ENCODE results near the gene TRMT10B. TPM values are rescaled to one million over a fixed set of nuclear protein-coding genes. Genes with fewer than 3 reads are reported as not detected.

TRMT10B gene
- total and polyA plus RNA-seq, 2 of the 13 experiments (the other 11 are each of a cell fraction or from before 2014, with no cell fraction given) = 3.1 to 3.9 TPM

DNA sequence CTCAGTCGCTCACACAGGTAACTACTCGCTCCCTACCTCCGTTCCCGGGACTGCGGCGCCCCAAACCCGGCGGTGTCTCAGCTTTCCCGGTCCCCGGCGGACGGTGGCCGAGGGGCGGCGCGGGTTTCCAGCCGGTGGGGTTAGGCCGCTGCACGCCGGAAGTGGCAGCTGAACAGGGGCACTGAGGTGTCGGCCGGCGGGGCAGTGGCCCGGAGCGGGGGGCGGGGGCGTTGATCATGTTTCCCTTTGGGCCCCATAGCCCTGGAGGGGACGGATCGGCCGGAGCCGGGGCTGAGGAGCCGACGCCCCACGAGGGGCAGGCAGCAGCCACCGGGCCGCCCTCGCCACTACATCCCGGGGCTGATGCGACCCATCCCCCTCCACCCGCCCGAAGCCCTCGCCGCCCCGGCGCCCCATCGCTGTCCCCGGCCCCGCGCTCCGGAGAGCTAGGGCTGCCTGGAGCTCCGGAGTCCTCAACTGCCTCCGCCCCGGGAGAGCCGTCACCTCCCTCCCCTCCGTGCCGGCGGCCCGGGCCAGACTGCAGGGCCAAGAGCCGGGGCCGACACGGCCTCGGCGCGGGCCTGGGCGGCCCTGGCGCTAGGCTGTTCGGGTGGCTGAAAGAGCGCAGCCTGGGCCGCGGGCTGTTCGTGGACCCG lies 47.2 kb downstream of the TRMT10B start, which contains the start of gene DCAF10 (continued):
- TF ChIP-seq, protein P1, sequence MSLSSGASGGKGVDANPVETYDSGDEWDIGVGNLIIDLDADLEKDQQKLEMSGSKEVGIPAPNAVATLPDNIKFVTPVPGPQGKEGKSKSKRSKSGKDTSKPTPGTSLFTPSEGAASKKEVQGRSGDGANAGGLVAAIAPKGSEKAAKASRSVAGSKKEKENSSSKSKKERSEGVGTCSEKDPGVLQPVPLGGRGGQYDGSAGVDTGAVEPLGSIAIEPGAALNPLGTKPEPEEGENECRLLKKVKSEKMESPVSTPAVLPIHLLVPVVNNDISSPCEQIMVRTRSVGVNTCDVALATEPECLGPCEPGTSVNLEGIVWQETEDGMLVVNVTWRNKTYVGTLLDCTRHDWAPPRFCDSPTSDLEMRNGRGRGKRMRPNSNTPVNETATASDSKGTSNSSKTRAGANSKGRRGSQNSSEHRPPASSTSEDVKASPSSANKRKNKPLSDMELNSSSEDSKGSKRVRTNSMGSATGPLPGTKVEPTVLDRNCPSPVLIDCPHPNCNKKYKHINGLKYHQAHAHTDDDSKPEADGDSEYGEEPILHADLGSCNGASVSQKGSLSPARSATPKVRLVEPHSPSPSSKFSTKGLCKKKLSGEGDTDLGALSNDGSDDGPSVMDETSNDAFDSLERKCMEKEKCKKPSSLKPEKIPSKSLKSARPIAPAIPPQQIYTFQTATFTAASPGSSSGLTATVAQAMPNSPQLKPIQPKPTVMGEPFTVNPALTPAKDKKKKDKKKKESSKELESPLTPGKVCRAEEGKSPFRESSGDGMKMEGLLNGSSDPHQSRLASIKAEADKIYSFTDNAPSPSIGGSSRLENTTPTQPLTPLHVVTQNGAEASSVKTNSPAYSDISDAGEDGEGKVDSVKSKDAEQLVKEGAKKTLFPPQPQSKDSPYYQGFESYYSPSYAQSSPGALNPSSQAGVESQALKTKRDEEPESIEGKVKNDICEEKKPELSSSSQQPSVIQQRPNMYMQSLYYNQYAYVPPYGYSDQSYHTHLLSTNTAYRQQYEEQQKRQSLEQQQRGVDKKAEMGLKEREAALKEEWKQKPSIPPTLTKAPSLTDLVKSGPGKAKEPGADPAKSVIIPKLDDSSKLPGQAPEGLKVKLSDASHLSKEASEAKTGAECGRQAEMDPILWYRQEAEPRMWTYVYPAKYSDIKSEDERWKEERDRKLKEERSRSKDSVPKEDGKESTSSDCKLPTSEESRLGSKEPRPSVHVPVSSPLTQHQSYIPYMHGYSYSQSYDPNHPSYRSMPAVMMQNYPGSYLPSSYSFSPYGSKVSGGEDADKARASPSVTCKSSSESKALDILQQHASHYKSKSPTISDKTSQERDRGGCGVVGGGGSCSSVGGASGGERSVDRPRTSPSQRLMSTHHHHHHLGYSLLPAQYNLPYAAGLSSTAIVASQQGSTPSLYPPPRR (CRISPR knock-in tag; IDR thresholded peaks at IDR 0.05; ENCODE audit: borderline replicate concordance) = peak; percentile 50; the same call in 1 of the 2 replicates
- TF ChIP-seq, protein P2, sequence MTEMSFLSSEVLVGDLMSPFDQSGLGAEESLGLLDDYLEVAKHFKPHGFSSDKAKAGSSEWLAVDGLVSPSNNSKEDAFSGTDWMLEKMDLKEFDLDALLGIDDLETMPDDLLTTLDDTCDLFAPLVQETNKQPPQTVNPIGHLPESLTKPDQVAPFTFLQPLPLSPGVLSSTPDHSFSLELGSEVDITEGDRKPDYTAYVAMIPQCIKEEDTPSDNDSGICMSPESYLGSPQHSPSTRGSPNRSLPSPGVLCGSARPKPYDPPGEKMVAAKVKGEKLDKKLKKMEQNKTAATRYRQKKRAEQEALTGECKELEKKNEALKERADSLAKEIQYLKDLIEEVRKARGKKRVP (CRISPR knock-in tag; IDR thresholded peaks at IDR 0.05) = peak in 1 of 2 experiments; percentile 71; a peak in 1 of 4 replicates
- TF ChIP-seq ZSCAN12 (CRISPR knock-in tag; IDR thresholded peaks at IDR 0.05) = no peak
- peak; percentile 97 for TF ChIP-seq KDM5B (CRISPR knock-in tag; IDR thresholded peaks at IDR 0.05; ENCODE audit: borderline replicate concordance)
- TF ChIP-seq ATF7-NPFF (CRISPR knock-in tag; IDR thresholded peaks at IDR 0.05; ENCODE audit: low read depth) = peak; percentile 73; the same call in 1 of the 2 replicates
- TF ChIP-seq ZFP36L1 (CRISPR knock-in tag; IDR thresholded peaks at IDR 0.05) = peak; percentile 89; the same call in 1 of the 2 replicates
- peak; percentile 99 for TF ChIP-seq POGZ (CRISPR knock-in tag; IDR thresholded peaks at IDR 0.05)
- peak; percentile 83 for TF ChIP-seq RFXANK (CRISPR knock-in tag; IDR thresholded peaks at IDR 0.05)
- peak; percentile 97 for TF ChIP-seq ZNF350 (CRISPR knock-in tag; IDR thresholded peaks at IDR 0.05; ENCODE audit: borderline replicate concordance, low read depth)
- TF ChIP-seq FOXP1 (IDR thresholded peaks at IDR 0.05) = no peak
- TF ChIP-seq FOXP1 (CRISPR knock-in tag; IDR thresholded peaks at IDR 0.05) = peak; percentile 40; the same call in 1 of the 2 replicates
- peak; percentile 74 for TF ChIP-seq ZNF776 (CRISPR knock-in tag; IDR thresholded peaks at IDR 0.05)
- TF ChIP-seq ZNF20 (CRISPR knock-in tag; IDR thresholded peaks at IDR 0.05) = peak; percentile 82; the same call in 1 of the 2 replicates
- TF ChIP-seq, protein P3, sequence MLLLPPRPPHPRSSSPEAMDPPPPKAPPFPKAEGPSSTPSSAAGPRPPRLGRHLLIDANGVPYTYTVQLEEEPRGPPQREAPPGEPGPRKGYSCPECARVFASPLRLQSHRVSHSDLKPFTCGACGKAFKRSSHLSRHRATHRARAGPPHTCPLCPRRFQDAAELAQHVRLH (CRISPR knock-in tag; IDR thresholded peaks at IDR 0.05; ENCODE audit: borderline replicate concordance, low read depth) = peak; percentile 94; the same call in 1 of the 2 replicates
- TF ChIP-seq ZBTB20 (CRISPR knock-in tag; IDR thresholded peaks at IDR 0.05; ENCODE audit: borderline replicate concordance, low read depth) = peak; percentile 88
- TF ChIP-seq, protein P4, sequence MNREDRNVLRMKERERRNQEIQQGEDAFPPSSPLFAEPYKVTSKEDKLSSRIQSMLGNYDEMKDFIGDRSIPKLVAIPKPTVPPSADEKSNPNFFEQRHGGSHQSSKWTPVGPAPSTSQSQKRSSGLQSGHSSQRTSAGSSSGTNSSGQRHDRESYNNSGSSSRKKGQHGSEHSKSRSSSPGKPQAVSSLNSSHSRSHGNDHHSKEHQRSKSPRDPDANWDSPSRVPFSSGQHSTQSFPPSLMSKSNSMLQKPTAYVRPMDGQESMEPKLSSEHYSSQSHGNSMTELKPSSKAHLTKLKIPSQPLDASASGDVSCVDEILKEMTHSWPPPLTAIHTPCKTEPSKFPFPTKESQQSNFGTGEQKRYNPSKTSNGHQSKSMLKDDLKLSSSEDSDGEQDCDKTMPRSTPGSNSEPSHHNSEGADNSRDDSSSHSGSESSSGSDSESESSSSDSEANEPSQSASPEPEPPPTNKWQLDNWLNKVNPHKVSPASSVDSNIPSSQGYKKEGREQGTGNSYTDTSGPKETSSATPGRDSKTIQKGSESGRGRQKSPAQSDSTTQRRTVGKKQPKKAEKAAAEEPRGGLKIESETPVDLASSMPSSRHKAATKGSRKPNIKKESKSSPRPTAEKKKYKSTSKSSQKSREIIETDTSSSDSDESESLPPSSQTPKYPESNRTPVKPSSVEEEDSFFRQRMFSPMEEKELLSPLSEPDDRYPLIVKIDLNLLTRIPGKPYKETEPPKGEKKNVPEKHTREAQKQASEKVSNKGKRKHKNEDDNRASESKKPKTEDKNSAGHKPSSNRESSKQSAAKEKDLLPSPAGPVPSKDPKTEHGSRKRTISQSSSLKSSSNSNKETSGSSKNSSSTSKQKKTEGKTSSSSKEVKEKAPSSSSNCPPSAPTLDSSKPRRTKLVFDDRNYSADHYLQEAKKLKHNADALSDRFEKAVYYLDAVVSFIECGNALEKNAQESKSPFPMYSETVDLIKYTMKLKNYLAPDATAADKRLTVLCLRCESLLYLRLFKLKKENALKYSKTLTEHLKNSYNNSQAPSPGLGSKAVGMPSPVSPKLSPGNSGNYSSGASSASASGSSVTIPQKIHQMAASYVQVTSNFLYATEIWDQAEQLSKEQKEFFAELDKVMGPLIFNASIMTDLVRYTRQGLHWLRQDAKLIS (CRISPR knock-in tag; IDR thresholded peaks at IDR 0.05) = 0 out of 2 replicates have a peak, but pooled peaks have one; percentile 62
- peak; percentile 6; the same call in 1 of the 2 replicates for TF ChIP-seq ZNF879 (CRISPR knock-in tag; IDR thresholded peaks at IDR 0.05)
- TF ChIP-seq ASH2L (IDR thresholded peaks at IDR 0.05; ENCODE audit: insufficient read length, low read depth, low read length) = peak; percentile 98
- peak; percentile 84 for TF ChIP-seq ZNF772 (CRISPR knock-in tag; IDR thresholded peaks at IDR 0.05)
